Stimulated activated naive CD8-positive, alpha-beta T cell treated with anti-CD3 and anti-CD28 coated beads, Interleukin-15, amount 100 ng/mL, for 72 hours (primary cell): ENCODE data around the gene PPP1R27.

Experiments
- ATAC-seq: fragments of 150-1000 bp; cut with Tn5 transposase; 2 replicates; pipeline ENCODE4 v1.10.0; 2021; ENCODE audit warnings: mild to moderate bottlenecking, moderate library complexity
- DNase-seq, 2 donors: peaks; one replicate each; pipeline ENCODE4 v3.0.0; 2021 to 2022
- H3K27ac Mint-ChIP-seq, 2 donors: one replicate each; pipeline ENCODE4 v1.8.0; 2022; ENCODE audit warnings: mild to moderate bottlenecking in 2 of 2, mixed read lengths in 2 of 2, moderate library complexity in 2 of 2
- H3K27me3 Mint-ChIP-seq: one replicate; pipeline ENCODE4 v1.8.0; 2022; ENCODE audit warnings: mixed read lengths
- H3K4me1 Mint-ChIP-seq: one replicate; pipeline ENCODE4 v1.8.0; 2022; ENCODE audit warnings: mild to moderate bottlenecking, mixed read lengths
- H3K4me3 Mint-ChIP-seq, 2 donors: one replicate each; pipeline ENCODE4 v1.8.0; 2022; ENCODE audit warnings: mild to moderate bottlenecking in 2 of 2, mixed read lengths in 2 of 2, moderate library complexity in 1 of 2
- H3K9me3 Mint-ChIP-seq, 2 donors: one replicate each; pipeline ENCODE4 v1.8.0; 2022; ENCODE audit warnings: mixed read lengths in 2 of 2

PPP1R27 gene

DNA sequence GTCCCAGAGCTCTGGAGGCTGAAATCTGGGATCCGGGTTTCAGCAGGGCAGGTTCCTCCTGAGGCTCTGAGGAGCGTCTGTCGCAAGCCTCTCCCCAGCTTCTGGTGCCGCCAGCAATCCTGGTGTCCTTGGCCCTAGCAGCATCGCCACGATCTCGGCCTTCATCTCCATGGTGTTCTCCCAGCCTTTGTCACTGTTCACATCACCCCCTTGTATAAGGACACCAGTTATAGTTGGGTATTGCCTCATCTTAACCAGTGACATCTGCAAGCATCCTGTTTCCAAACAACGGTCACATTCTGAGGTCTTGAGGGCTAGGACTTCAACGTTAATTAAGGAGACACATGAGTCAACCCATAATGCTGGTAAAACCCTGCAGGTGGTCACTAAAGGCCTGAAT, 2.8 kb upstream of the PPP1R27 start:
- no peak for DNase-seq
- Mint-ChIP-seq H3K4me1 (peaks cover 18% of the 10 kb centered on the region), H3K9me3 (no peaks in the 10 kb centered on the region), H3K27me3 (no peaks in the 10 kb centered on the region), H3K27ac (no peak overlapping the region), H3K4me3 (no peak overlapping the region)
- no peak for ATAC-seq

DNA sequence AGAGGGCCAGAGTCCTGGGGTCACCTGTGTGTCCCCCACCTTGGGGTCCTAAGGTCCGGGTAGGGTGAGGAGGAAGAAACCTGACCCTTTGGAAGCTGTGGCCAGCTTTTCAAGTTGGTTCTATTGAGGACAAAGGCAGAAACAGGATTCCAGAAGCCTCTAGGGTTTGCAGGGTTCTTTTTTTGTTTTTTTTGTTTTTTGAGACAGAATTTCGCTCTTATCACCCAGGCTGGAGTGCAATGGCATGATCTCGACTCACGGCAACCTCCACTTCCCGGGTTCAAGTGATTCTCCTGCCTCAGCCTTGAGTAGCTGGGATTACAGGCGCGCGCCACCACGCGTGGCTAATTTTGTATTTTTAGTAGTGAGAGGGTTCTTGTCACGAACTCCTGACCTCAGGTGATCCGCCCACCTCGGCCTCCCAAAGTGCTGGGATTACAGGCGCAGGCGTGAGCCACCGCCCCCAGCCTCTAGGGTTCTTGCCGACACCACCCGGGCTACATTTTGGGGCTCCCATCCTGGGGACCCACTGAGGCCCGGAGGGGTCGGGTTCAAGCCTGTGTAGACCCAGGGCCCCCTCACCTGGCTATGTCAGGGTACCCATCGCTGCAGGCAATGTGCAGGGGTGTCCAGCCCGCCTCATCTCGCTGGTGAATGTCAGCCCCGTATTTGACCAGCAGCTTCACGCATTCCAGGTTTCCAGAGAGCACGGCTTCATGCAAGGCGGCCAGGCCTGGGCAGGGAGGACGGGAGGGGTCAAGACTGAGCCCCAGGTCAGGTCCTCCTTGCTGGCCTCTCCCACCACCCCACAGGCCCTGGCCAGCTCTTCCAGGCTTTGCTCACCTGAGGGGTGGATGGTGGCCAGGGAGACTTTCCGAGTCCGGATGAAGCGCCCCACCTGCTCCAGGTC, 674 bp downstream of the PPP1R27 start:
- no peaks in the 10 kb centered on the region for H3K27me3 Mint-ChIP-seq
- DNase-seq, result no peak
- peaks cover 51% of the 10 kb centered on the region for H3K4me1 Mint-ChIP-seq
- no peak for ATAC-seq
- peak overlapping the region; percentile 87 to 88 for H3K4me3 Mint-ChIP-seq
- peak overlapping the region; percentile 86 to 94 for H3K27ac Mint-ChIP-seq
- no peaks in the 10 kb centered on the region for H3K9me3 Mint-ChIP-seq

DNA sequence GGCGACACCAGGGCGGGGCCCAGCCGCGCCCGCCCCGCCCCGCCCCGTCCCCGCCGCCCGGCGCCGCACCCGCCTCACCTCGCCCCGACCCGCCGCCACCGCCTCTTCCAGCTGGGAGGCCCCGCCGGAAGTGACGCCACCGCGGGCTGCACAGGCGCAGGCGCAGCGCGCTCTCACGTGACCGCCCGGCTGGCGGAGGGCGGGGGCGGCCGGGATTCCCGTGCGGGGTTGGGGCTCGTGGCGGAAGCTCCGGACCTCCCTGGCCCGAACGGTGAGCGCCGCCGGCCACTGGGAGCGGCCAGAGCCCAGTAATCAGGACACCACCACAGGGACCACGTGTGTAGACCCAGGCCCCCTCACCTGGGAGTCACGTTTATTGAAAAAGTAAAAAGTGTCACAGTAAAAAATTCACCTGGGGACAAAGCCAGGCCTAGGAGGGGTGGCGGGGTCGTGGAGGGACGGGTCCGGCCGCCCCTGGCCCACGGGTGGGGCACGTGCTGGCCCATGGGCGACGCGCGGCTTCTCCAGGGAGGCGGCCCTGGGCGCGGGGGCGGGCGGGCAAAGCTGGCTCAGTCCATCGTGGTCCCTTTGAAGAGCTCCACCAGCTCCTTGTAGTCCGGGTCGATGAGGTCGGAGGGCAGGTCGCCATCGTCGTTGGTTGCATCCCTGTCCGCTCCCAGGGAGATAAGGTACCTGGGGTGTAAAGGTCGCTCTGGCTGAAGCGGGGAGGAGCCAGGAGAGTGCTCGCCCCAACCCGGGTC, 1.5 kb downstream of the PPP1R27 start, which contains the start of gene MCRIP1:
MCRIP1 (minus strand) TSS at position 132 of the 761 bp plus-strand sequence. CDS start 8,785 bp downstream, outside the sequence.
- Mint-ChIP-seq H3K27me3 (no peaks in the 10 kb centered on the region), H3K4me3 (peak within 1 kb of the TSS; percentile 94), H3K4me1 (peaks cover 56% of the 10 kb centered on the region), H3K9me3 (no peaks in the 10 kb centered on the region), H3K27ac (peak within 1 kb of the TSS; percentile 94 to 97)
- DNase-seq (peak; percentile 91 to 95), ATAC-seq (peak; percentile 89)

DNA sequence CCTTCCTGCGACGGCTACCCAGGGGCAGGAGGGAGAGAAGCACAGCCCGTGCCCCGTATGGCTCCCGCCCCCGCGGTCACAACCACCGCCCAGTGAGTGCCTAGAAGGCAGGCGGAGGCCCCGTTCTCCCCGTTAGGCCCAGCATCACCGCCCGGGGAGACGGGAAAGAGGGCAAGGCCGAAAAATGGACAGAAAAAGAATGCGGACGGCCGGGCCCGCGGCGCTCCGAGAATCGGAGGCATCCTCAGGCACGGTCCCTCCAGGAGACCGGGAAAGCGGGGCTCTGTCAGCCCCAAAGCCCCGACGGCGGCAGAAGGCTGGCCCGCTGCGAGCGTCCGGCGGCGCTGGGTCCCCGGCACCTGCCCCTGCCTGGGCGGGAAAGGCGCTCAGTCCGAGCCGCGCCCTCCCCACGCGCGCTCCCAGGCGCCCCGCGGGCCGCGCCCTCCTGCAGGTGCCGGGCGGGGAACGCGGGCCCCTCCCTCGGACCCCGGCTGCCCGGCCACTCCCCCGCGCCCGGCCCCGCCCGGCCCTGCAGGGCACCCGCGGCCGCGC, 2.2 kb downstream of the PPP1R27 start:
- DNase-seq (peak in 1 of 2 donors; percentile 68), ATAC-seq (peak; percentile 64)
- H3K9me3 Mint-ChIP-seq, result no peaks in the 10 kb centered on the region
- peak overlapping the region; percentile 94 to 97 for H3K27ac Mint-ChIP-seq
- H3K4me3 Mint-ChIP-seq, result peak overlapping the region; percentile 94
- H3K4me1 Mint-ChIP-seq, result peaks cover 58% of the 10 kb centered on the region
- H3K27me3 Mint-ChIP-seq, result no peaks in the 10 kb centered on the region

DNA sequence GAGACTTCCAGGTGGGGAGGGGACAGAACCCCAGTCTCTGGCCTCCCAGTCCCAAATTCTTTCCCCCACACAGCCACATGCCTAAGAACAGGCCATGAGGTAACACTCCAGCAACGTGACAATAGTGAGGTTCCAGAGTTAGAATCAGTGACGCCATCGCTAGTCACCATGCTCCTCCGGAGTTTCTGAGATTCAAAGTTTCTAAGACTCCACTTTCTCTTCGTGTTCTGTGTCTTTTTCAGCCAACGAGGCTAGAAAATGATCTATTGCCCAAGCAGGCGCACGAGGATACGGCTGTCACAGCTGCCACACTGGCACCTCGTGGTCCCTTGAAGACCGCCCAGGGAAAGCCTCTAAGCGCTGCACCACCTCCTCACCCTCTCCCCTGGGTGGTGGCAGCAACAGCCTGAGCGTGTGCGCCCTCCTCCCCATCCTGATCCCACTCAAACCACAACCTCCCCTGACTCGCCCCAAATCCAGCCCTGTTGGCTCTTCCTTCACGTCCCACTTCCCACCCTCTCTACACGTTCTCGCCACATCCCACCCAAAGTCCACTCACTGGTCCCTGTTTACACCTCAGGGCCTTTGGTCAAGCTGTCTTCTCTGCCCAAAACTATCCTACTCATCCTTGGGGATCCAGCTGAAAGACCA, 2.8 kb downstream of the PPP1R27 start:
- H3K27me3 Mint-ChIP-seq, result no peaks in the 10 kb centered on the region
- peaks cover 58% of the 10 kb centered on the region for H3K4me1 Mint-ChIP-seq
- H3K27ac Mint-ChIP-seq, result peak overlapping the region; percentile 94 to 97
- DNase-seq (peak; percentile 43 to 58), ATAC-seq (peak; percentile 62)
- H3K4me3 Mint-ChIP-seq, result peak overlapping the region; percentile 94
- no peaks in the 10 kb centered on the region for H3K9me3 Mint-ChIP-seq

DNA sequence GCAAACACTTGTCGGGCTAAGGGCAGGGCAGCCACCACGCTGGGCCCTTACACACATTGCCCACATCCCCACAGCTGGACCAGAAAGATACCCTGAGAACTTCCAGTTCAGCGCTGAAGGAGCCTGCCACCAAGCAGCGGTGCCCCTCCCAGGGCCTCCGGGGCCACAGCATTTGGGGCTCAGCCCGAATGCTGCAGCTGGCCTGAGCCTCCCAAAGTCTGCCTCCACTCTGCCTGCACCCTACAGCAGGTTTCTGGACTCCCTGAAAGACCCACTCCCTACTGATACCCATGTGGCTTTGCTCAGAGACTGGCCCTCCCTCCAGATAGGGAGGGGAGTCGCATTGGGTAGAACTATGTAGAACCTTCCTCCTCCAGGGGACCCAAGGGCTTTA, 3.3 kb downstream of the PPP1R27 start:
- Mint-ChIP-seq H3K9me3 (no peaks in the 10 kb centered on the region), H3K27ac (peak overlapping the region; percentile 94 to 97), H3K27me3 (no peaks in the 10 kb centered on the region), H3K4me3 (peak overlapping the region; percentile 94), H3K4me1 (peaks cover 58% of the 10 kb centered on the region)
- no peak for DNase-seq
- ATAC-seq, result no peak

DNA sequence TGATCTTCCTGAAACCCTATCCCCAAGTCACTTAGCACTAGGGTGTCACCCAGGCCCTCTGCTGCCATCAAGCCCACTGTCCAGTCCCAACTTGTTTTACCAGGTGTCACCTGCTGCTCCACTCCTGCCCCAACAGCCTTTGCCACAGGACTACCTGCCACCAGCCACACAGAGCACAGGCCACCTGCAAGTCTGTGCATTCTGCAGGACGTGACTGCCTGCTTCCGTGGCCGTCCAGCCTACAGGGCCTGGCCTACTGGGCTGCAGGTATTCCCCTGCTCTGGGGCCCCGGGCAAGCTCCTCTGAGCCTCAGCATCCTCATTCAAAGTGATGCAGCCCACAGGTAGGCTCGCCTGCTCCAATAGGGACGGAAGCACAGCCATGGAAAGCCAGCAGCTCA, 5.0 kb downstream of the PPP1R27 start:
- ATAC-seq, result no peak
- no peak overlapping the region for H3K27ac Mint-ChIP-seq
- H3K27me3 Mint-ChIP-seq, result no peaks in the 10 kb centered on the region
- no peaks in the 10 kb centered on the region for H3K9me3 Mint-ChIP-seq
- H3K4me3 Mint-ChIP-seq, result peak overlapping the region in 1 of 2 donors; percentile 42
- no peak for DNase-seq
- peaks cover 60% of the 10 kb centered on the region for H3K4me1 Mint-ChIP-seq

DNA sequence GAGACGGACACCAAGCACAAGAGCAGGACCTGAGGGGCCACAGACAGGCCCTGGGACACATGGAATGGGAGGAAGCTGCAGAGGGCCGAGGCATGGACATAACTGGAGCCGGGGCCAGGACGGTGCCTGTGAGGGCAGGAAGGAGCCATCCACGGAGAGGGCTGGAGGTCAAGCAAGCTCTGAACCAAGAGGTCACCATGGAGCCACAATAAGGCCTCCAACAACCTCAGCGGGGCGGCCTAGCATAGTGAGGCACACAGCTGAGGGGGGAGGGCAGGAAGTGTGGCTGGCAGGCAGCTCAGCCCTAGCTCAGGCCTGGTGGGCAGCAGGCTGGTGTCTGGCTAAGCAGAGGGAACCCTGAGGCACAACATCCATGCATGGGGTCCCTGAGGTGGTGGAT, 6.2 kb downstream of the PPP1R27 start:
- no peak for DNase-seq
- H3K4me1 Mint-ChIP-seq, result peaks cover 49% of the 10 kb centered on the region
- no peaks in the 10 kb centered on the region for H3K9me3 Mint-ChIP-seq
- no peak for ATAC-seq
- H3K27ac Mint-ChIP-seq, result no peak overlapping the region
- no peak overlapping the region for H3K4me3 Mint-ChIP-seq
- H3K27me3 Mint-ChIP-seq, result no peaks in the 10 kb centered on the region

DNA sequence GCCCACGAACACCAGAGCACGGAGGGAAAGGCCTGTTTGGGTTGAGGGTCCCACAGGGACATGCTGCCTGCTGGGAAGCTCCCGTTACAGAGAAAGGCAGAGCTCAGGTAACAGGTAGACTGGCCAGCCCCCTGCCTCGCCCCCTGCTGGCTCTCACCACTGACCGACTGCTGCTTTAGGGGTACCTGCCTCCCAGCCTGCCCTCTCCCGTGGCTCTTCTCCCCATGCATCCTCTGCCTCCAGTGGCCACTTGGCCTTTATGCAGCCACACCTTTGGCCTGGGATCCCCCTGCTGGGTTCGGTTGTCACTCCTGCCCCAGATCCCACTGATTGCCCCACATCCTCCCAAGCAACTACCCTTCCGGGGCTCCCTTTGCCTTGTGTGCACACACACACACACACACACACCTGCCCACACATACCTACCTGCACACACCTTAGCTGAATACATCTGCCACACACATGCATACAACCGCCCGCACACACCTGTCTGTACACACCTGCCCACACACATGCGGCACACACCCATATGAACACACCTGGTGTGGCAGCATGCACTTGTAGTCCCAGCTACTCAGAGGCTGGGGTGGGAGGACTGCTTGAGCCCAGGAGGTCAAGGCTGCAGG, 8.9 kb downstream of the PPP1R27 start:
- Mint-ChIP-seq H3K4me1 (peaks cover 43% of the 10 kb centered on the region), H3K9me3 (no peaks in the 10 kb centered on the region), H3K27me3 (no peaks in the 10 kb centered on the region), H3K27ac (peak overlapping the region in 1 of 2 donors; percentile 61), H3K4me3 (no peak overlapping the region)
- DNase-seq (no peak), ATAC-seq (no peak)

DNA sequence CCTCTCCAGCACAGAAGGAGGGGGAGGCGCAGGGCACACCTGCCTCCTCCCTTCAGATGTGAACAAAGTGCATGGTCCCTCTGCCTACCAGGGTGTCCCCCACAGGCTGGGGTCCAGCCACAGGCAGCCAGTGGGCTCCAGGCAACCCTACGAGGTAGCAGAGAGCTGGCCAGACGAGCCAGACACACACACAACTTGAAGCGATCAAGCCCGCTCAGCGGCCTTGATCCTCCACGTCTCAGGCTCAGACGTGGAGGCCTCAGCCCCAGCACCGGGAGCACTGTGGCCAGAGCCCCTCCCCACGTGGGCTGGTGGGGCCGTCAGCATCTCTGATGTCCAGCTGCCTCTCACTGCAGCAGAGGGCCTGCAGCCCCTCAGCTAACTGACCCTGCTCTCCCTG, 10.3 kb downstream of the PPP1R27 start:
- Mint-ChIP-seq H3K27me3 (no peaks in the 10 kb centered on the region), H3K27ac (no peak overlapping the region), H3K9me3 (no peaks in the 10 kb centered on the region), H3K4me1 (peaks cover 31% of the 10 kb centered on the region), H3K4me3 (no peak overlapping the region)
- no peak for ATAC-seq
- DNase-seq, result no peak

DNA sequence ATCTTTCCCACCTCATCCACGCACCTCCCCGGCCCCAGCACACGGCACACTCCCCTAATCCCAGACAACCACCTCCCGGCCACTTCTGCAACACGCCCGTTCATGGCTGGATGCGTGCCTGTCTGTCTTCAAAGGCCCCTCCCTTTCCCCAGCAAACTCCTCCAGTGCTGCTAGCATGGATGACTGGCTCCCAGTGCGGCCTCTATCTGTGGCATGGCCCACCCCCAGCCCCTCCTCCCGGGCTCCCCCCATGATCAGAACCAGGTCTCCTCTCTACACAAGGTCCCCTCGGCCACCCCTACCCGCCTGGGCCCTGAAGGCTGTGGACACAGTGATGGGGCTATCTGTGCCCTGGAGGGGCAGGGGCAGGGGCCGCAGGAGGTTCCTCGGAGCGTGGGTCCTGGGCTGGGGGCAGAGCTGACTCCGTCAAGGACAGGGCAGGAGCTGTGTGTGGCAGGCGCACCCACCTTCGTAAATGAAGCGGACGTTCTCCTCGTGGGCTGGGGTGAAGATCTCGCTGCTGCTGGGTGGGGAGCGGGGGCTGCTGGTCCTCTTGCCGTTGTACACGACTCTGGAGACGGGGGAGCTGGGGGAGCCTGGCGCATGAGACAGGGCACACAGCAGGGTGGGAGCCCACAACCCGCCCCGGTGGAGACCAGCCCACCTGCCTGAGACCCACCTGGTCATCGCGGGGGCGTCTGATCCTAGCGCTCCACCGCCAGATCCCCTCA, 10.9 kb downstream of the PPP1R27 start:
- no peaks in the 10 kb centered on the region for H3K27me3 Mint-ChIP-seq
- H3K4me3 Mint-ChIP-seq, result no peak overlapping the region
- H3K9me3 Mint-ChIP-seq, result no peaks in the 10 kb centered on the region
- ATAC-seq (no peak), DNase-seq (no peak)
- H3K4me1 Mint-ChIP-seq, result peaks cover 26% of the 10 kb centered on the region
- H3K27ac Mint-ChIP-seq, result no peak overlapping the region

DNA sequence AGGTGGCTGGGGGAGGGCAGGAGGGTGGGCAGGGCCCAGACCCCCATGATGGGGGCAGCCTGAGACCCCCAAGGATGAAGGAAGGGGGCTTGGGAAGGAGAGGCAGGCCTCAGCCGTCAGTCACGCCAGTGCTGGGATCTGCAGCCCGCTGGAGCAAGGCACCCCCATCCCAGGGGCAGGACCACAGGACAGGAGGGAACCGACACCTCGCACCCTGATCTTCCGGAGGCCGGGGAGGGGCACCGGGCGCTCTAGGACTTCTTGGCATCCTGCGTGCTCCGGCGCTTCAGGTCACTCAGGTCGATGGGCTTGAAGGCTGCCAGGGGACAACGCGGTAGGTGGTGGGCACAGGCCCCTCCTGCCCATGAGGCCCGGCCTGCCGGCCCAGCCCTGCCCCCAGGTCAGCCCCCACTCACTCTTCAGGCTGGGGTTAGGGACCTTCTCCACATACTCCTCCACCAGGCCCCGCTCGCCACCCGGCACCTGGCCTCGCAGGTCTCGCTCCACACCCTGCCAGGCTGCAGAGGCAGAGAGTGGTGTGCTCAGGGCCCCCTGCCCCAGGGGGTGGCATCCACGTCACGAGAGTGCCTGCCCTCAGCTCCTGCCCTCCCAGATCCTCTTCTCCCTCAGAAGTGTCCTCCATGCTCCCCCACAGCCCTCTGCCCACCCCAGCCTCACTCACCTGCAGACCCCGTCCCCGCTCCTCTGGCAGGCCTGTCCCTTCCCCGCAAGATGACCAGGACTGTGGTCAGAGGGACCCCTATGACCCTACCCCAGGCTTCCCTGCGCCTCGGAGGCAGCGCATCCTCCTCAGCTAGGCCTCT, 11.6 kb downstream of the PPP1R27 start:
- no peak overlapping the region for H3K27ac Mint-ChIP-seq
- ATAC-seq (no peak), DNase-seq (no peak)
- H3K9me3 Mint-ChIP-seq, result no peaks in the 10 kb centered on the region
- H3K4me1 Mint-ChIP-seq, result peaks cover 19% of the 10 kb centered on the region
- H3K4me3 Mint-ChIP-seq, result no peak overlapping the region
- H3K27me3 Mint-ChIP-seq, result peaks cover 2% of the 10 kb centered on the region

DNA sequence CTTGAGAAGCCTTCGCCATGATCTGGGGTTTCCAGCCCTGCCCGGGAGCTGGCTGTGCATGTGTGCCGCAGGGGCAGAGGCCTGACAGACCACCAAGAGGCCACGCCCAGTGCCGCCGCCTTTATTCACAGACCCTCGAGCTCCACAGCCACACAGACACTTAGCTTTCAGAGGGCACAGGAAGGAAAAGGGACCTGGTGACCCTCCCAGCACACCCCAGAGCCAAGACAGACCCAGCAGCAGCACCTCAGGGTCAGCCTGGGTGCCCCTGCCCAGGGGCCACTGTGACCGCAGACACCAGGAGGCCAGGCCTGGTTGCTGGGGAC, 12.6 kb downstream of the PPP1R27 start:
- peaks cover 19% of the 10 kb centered on the region for H3K4me1 Mint-ChIP-seq
- H3K9me3 Mint-ChIP-seq, result no peaks in the 10 kb centered on the region
- no peak for ATAC-seq
- H3K27me3 Mint-ChIP-seq, result peaks cover 11% of the 10 kb centered on the region
- peak overlapping the region in 1 of 2 donors; percentile 71 for H3K27ac Mint-ChIP-seq
- no peak for DNase-seq
- no peak overlapping the region for H3K4me3 Mint-ChIP-seq
